Retina (tissue), 1 donor: ENCODE data around the gene RAD51AP1.
A peak's percentile ranks its signal among the peaks of the same experiment; 100 is the strongest.

Source experiments
- DNase-seq: peaks from one replicate; pipeline ENCODE4 v3.0.0-alpha.2; 2016

The RAD51AP1 gene

GRCh38 chr12:4603421-4603820 is 64.7 kb downstream of the RAD51AP1 start:
- DNase-seq = peak; percentile 8

GRCh38 chr12:4603946-4604345 is 65.3 kb downstream of the RAD51AP1 start:
- no peak for DNase-seq

- peak; percentile 92 for DNase-seq
Observed at GRCh38 chr12:4604684-4605193, 66.0 kb downstream of the RAD51AP1 start.

GRCh38 chr12:4607056-4607455 is 68.4 kb downstream of the RAD51AP1 start:
- no peak for DNase-seq

- no peak for DNase-seq
Observed at GRCh38 chr12:4609071-4609470, 70.4 kb downstream of the RAD51AP1 start.
